ENCODE results near the gene ROPN1. TPM values are rescaled to one million over a fixed set of nuclear protein-coding genes. Genes with fewer than 3 reads are reported as not detected.

The ROPN1 gene
- total RNA-seq, 4 donors from 2014 or later = 1.2 to 3.8 TPM; not detected in 2

GRCh38 chr3:123960781-123961507, 31.0 kb downstream of the ROPN1 start, which contains the start of gene CCDC14:
Gene CCDC14 (minus strand): TSS chr3:123961229. CDS start chr3:123961173, 56 bp downstream.
- intact Hi-C loops (cut with DNase I; ENCODE audit: low total_unique reads) = no loop called here
- no peak for TF ChIP-seq POLR2A (IDR thresholded peaks at IDR 0.05)
- TF ChIP-seq CTCF (IDR thresholded peaks at IDR 0.05) = no peak
- 0 to 1% methylated on average over 51 to 55 of the region's 55 CpGs for WGBS, 2 donors
- DNase-seq (ENCODE audit: low spot score in 2 of 2) = peak; percentile 89 to 96
- peak within 1 kb of the TSS; percentile 73 for H3K4me3 ChIP-seq (ENCODE audit: low read depth, poor library complexity, severe bottlenecking)

- WGBS, 2 donors = 97 to 98% methylated on average over 4 of the region's 4 CpGs
- H3K4me3 ChIP-seq (ENCODE audit: low read depth, poor library complexity, severe bottlenecking) = no peak overlapping the region
- TF ChIP-seq POLR2A (IDR thresholded peaks at IDR 0.05) (no peak), CTCF (IDR thresholded peaks at IDR 0.05) (no peak)
- no peak for DNase-seq (ENCODE audit: low spot score in 2 of 2)
- intact Hi-C loops (cut with DNase I; ENCODE audit: low total_unique reads) = no loop called here
Measured at GRCh38 chr3:123953735-123954134, 38.2 kb downstream of the ROPN1 start.

- 84 to 95% methylated on average over 3 to 4 of the region's 4 CpGs for WGBS, 2 donors
Measured at GRCh38 chr3:123952844-123953520, 38.9 kb downstream of the ROPN1 start.

GRCh38 chr3:123951522-123952447, 40.1 kb downstream of the ROPN1 start:
- DNase-seq (ENCODE audit: low spot score in 2 of 2) = no peak
- TF ChIP-seq POLR2A (IDR thresholded peaks at IDR 0.05) (no peak), CTCF (IDR thresholded peaks at IDR 0.05) (no peak)
- WGBS, 2 donors = 71 to 75% methylated on average over 6 of the region's 6 CpGs

More at GRCh38 chr3:123952844-123953520, 38.9 kb downstream of the ROPN1 start:
- DNase-seq (ENCODE audit: low spot score in 2 of 2) = no peak
- intact Hi-C loops (cut with DNase I; ENCODE audit: low total_unique reads) = no loop called here
- H3K4me3 ChIP-seq (ENCODE audit: low read depth, poor library complexity, severe bottlenecking) = no peak overlapping the region
- no peak for TF ChIP-seq CTCF (IDR thresholded peaks at IDR 0.05)

GRCh38 chr3:123949641-123950040, 42.3 kb downstream of the ROPN1 start:
- no peak for DNase-seq (ENCODE audit: low spot score in 2 of 2)
- TF ChIP-seq CTCF (IDR thresholded peaks at IDR 0.05) = no peak
- TF ChIP-seq POLR2A (IDR thresholded peaks at IDR 0.05) = no peak
- H3K4me3 ChIP-seq (ENCODE audit: low read depth, poor library complexity, severe bottlenecking) = no peak overlapping the region
- WGBS, 2 donors = 94 to 96% methylated on average over 2 of the region's 2 CpGs
- intact Hi-C loops (cut with DNase I; ENCODE audit: low total_unique reads) = no loop called here

More at GRCh38 chr3:123951522-123952447, 40.1 kb downstream of the ROPN1 start:
- intact Hi-C loops (cut with DNase I; ENCODE audit: low total_unique reads) = no loop called here
- no peak overlapping the region for H3K4me3 ChIP-seq (ENCODE audit: low read depth, poor library complexity, severe bottlenecking)
